Endodermal cell (in vitro differentiated cells): ENCODE measurements around the gene NID2. TPM values are rescaled to one million over a fixed set of nuclear protein-coding genes. Genes with fewer than 3 reads are reported as not detected.

Experiments used
- DNase-seq: peaks from one replicate; pipeline ENCODE4 v3.0.0-alpha.2; 2017
- H3K27ac ChIP-seq: 2 replicates; pipeline ENCODE4 v1.5.1; 2013; ENCODE audit warnings: mild to moderate bottlenecking, low read depth, low read length, moderate library complexity
- H3K27me3 ChIP-seq: 2 replicates; pipeline ENCODE4 v1.6.1; 2013; ENCODE audit warnings: mild to moderate bottlenecking, low read length, moderate library complexity; ENCODE audit not compliant: insufficient read depth, control insufficient read depth, poor library complexity, severe bottlenecking
- H3K36me3 ChIP-seq: 2 replicates; pipeline ENCODE4 v1.7.0; 2013; ENCODE audit warnings: mild to moderate bottlenecking, low read length, moderate library complexity; ENCODE audit not compliant: control insufficient read depth, insufficient read depth
- H3K4me1 ChIP-seq: one replicate; pipeline ENCODE4 v1.7.0; 2013; ENCODE audit warnings: low read length; ENCODE audit not compliant: control insufficient read depth, insufficient read depth
- H3K4me3 ChIP-seq: 2 replicates; pipeline ENCODE4 v1.5.1; 2013; ENCODE audit warnings: mild to moderate bottlenecking, low read length, moderate library complexity
- H3K9ac ChIP-seq: 2 replicates; pipeline ENCODE4 v1.6.1; 2013; ENCODE audit warnings: mild to moderate bottlenecking, low read length, moderate library complexity; ENCODE audit not compliant: poor library complexity, severe bottlenecking; ENCODE audit errors: extremely low read depth
- H3K9me3 ChIP-seq: 2 replicates; pipeline ENCODE4 v1.6.1; 2013; ENCODE audit warnings: mild to moderate bottlenecking, low read length, moderate library complexity; ENCODE audit not compliant: control insufficient read depth
- H3K27ac Mint-ChIP-seq: 2 replicates; pipeline ENCODE4 v1.8.0; 2020; ENCODE audit warnings: mixed read lengths
- H3K27me3 Mint-ChIP-seq: 2 replicates; pipeline ENCODE4 v1.8.0; 2021; ENCODE audit warnings: mild to moderate bottlenecking, mixed read lengths; ENCODE audit not compliant: insufficient read depth
- H3K36me3 Mint-ChIP-seq: 2 replicates; pipeline ENCODE4 v1.8.0; 2020; ENCODE audit warnings: low read depth, mixed read lengths
- H3K4me1 Mint-ChIP-seq: 2 replicates; pipeline ENCODE4 v1.8.0; 2020; ENCODE audit warnings: mixed read lengths
- H3K4me3 Mint-ChIP-seq: 2 replicates; pipeline ENCODE4 v1.8.0; 2020; ENCODE audit warnings: mild to moderate bottlenecking, moderate library complexity, mixed read lengths
- H3K9me3 Mint-ChIP-seq: 2 replicates; pipeline ENCODE4 v1.8.0; 2020; ENCODE audit warnings: mild to moderate bottlenecking, mixed read lengths
- CTCF ChIP-seq: fragments of 200-600 bp; sonication (generic); conservative IDR thresholded peaks from 2 replicates; pipeline ENCODE4 v1.5.0; 2021; ENCODE audit warnings: antibody characterized with exemption, mild to moderate bottlenecking
- WGBS, 2 experiments: methylation state at CpG; one replicate each; pipeline versions ENCODE4 v1.1.5 to v1.1.7; 2013; ENCODE audit warnings: missing lambda C conversion rate in 2 of 2, mixed read lengths in 1 of 2; ENCODE audit not compliant: insufficient coverage in 1 of 2, insufficient read length in 1 of 2; 5-methylcytosine and 5-hydroxymethylcytosine counted together
- total RNA-seq, 2 donors: library from RNA; stranded (reverse); fragmentation: NEBNext Ultra II Directional in 1 of 2; extraction: Animal tissue kit (Norgen Biotek cat#: 25700) in 1 of 2; gene quantifications; 2 replicates in 1 of 2; 3 replicates in 1 of 2; pipeline ENCODE4 v1.2.1, GENCODE V29; 2021

The NID2 gene
- total RNA-seq, 2 donors from 2014 or later, result 1.7 to 2.9 TPM

DNA sequence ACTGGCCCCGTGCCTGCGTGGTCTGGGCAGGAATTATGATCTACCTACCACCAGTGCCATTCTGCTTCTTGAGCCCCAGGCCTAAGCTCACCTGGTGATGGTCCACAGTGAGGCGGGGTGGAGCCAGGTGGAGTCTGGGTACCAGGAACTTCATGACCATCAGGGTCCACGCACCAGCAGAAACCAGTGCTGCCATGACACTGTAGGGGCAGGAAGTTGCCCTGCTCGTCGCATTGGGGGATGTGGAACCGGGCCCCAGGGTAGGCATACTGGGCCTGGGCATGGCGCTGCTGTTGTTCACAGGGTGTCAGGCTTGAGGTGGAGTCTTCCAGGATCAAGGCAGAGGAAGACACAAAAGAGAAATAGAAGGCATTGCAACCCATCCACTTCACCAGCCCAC is 49.9 kb downstream of the NID2 start:
- Histone ChIP-seq H3K9ac (no peak overlapping the region), H3K9me3 (peaks cover 5% of the 10 kb centered on the region), H3K4me1 (peaks cover 8% of the 10 kb centered on the region), H3K36me3 (no peaks in the 10 kb centered on the region), H3K4me3 (no peak overlapping the region), H3K27ac (no peak overlapping the region), H3K27me3 (no peaks in the 10 kb centered on the region)
- H3K27me3 Mint-ChIP-seq, result no peaks in the 10 kb centered on the region
- H3K36me3 Mint-ChIP-seq, result no peaks in the 10 kb centered on the region
- no peak for TF ChIP-seq CTCF
- no peak for DNase-seq
- peaks cover 51% of the 10 kb centered on the region for H3K4me1 Mint-ChIP-seq
- peaks cover 7% of the 10 kb centered on the region for H3K9me3 Mint-ChIP-seq
- no peak overlapping the region for H3K4me3 Mint-ChIP-seq
- no peak overlapping the region for H3K27ac Mint-ChIP-seq
- 95 to 100% methylated on average over 2 to 8 of the region's 8 CpGs for WGBS, 2 experiments

DNA sequence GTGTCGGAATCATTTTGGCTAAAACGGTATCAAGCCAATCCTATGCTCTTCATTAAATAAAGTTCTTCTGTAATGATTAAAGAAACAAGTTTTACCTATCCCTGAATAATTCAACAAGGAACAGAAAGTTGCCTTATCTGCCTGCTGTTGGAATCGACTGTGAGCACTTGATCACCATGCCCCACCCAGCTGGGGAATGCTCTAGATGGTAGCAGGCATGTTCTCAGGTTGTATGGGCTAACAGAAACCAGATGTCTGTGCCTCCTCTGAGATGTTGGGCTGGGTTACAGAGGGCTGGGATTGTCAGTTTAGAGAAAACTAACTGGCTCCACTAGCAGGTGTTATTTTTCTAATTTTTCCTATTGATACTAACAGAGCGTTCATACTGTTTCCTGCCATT is 50.6 kb downstream of the NID2 start:
- Histone ChIP-seq H3K27me3 (no peaks in the 10 kb centered on the region), H3K4me1 (peaks cover 8% of the 10 kb centered on the region), H3K27ac (no peak overlapping the region), H3K4me3 (no peak overlapping the region), H3K9ac (no peak overlapping the region), H3K9me3 (no peaks in the 10 kb centered on the region), H3K36me3 (no peaks in the 10 kb centered on the region)
- H3K27ac Mint-ChIP-seq, result no peak overlapping the region
- TF ChIP-seq CTCF, result no peak
- WGBS, 2 experiments, result 88 to 89% methylated on average over 3 to 4 of the region's 4 CpGs
- H3K27me3 Mint-ChIP-seq, result no peaks in the 10 kb centered on the region
- H3K4me1 Mint-ChIP-seq, result peaks cover 56% of the 10 kb centered on the region
- H3K4me3 Mint-ChIP-seq, result no peak overlapping the region
- no peak for DNase-seq
- no peaks in the 10 kb centered on the region for H3K36me3 Mint-ChIP-seq
- peaks cover 5% of the 10 kb centered on the region for H3K9me3 Mint-ChIP-seq

GRCh38 chr14:52015411-52016030 is 53.3 kb downstream of the NID2 start:
- Histone ChIP-seq H3K4me3 (no peak overlapping the region), H3K9ac (no peak overlapping the region), H3K27ac (no peak overlapping the region), H3K36me3 (peaks cover 18% of the 10 kb centered on the region), H3K27me3 (no peaks in the 10 kb centered on the region), H3K4me1 (peaks cover 3% of the 10 kb centered on the region), H3K9me3 (no peaks in the 10 kb centered on the region)
- peak; percentile 72 for TF ChIP-seq CTCF
- Mint-ChIP-seq H3K36me3 (peaks cover 11% of the 10 kb centered on the region), H3K9me3 (no peaks in the 10 kb centered on the region), H3K27ac (no peak overlapping the region), H3K4me3 (no peak overlapping the region), H3K27me3 (no peaks in the 10 kb centered on the region), H3K4me1 (peaks cover 42% of the 10 kb centered on the region)
- peak; percentile 79 for DNase-seq
- WGBS, 2 experiments, result 73 to 79% methylated on average over 6 to 8 of the region's 8 CpGs
